WTC11 (cell line): ENCODE results near the gene EEA1. TPM values are rescaled to one million over a fixed set of nuclear protein-coding genes. Genes with fewer than 3 reads are reported as not detected.
A peak's percentile ranks its signal among the peaks of the same experiment; 100 is the strongest.

ENCODE experiments used
- ATAC-seq: fragments of 200-7000 bp; cut with Tn5 transposase; 2 replicates; pipeline ENCODE4 v1.10.0; 2021; ENCODE audit warnings: mild to moderate bottlenecking, moderate library complexity
- CTCF ChIA-PET: fragments of 300-600 bp; sonication (Branson Sonifier 250); formaldehyde crosslinking; loops from one replicate; lab custom pipeline; 2021; ENCODE audit warnings: antibody characterized with exemption; lab: Charles Lee
- POLR2A ChIA-PET: fragments of 350-600 bp; sonication (Branson Sonifier 250); formaldehyde crosslinking; loops from one replicate; lab custom pipeline; 2021; ENCODE audit warnings: antibody characterized with exemption; lab: Charles Lee
- DNase-seq: peaks from one replicate; pipeline ENCODE4 v3.0.0; 2021; ENCODE audit warnings: low spot score
- H3K27ac Mint-ChIP-seq: 2 replicates; pipeline ENCODE4 v1.8.0; 2021; ENCODE audit warnings: mixed read lengths
- H3K27me3 Mint-ChIP-seq: 2 replicates; pipeline ENCODE4 v1.8.0; 2021; ENCODE audit warnings: low read depth, mild to moderate bottlenecking, moderate library complexity, mixed read lengths
- H3K36me3 Mint-ChIP-seq: 2 replicates; pipeline ENCODE4 v1.8.0; 2021; ENCODE audit warnings: mixed read lengths
- H3K4me1 Mint-ChIP-seq: 2 replicates; pipeline ENCODE4 v1.8.0; 2022; ENCODE audit warnings: mixed read lengths
- H3K4me3 Mint-ChIP-seq: 2 replicates; pipeline ENCODE4 v1.8.0; 2021; ENCODE audit warnings: mild to moderate bottlenecking, moderate library complexity, mixed read lengths
- H3K9me3 Mint-ChIP-seq: 2 replicates; pipeline ENCODE4 v1.8.0; 2021; ENCODE audit warnings: mixed read lengths
- AFF4 ChIP-seq: sonication (generic); formaldehyde crosslinking; IDR thresholded peaks from 2 replicates; pipeline ENCODE4 v1.8.1; 2023; ENCODE audit warnings: mild to moderate bottlenecking, missing genetic modification reagents, borderline replicate concordance
- CBFB ChIP-seq: sonication (generic); formaldehyde crosslinking; IDR thresholded peaks from 2 replicates; pipeline ENCODE4 v1.8.1; 2022; ENCODE audit warnings: mild to moderate bottlenecking, low read depth, missing genetic modification reagents
- EMX1 ChIP-seq: fragments of 250-450 bp; sonication (Bioruptor Pico); IDR thresholded peaks from 2 replicates; pipeline ENCODE4 v1.8.0; 2021; ENCODE audit warnings: mild to moderate bottlenecking
- GABPB1 ChIP-seq: sonication (generic); formaldehyde crosslinking; IDR thresholded peaks from 2 replicates; pipeline ENCODE4 v1.8.1; 2023; ENCODE audit warnings: mild to moderate bottlenecking, missing genetic modification reagents
- IRF1 ChIP-seq: sonication (generic); formaldehyde crosslinking; IDR thresholded peaks from 2 replicates; pipeline ENCODE4 v1.8.0; 2023; ENCODE audit warnings: missing genetic modification reagents
- NFE2L1 ChIP-seq: sonication (generic); formaldehyde crosslinking; IDR thresholded peaks from 2 replicates; pipeline ENCODE4 v1.8.1; 2023; ENCODE audit warnings: missing genetic modification reagents
- NR1H2 ChIP-seq: sonication (generic); formaldehyde crosslinking; IDR thresholded peaks from 2 replicates; pipeline ENCODE4 v1.9.0; 2021; ENCODE audit warnings: mild to moderate bottlenecking, moderate library complexity, missing genetic modification reagents
- NR2C2 ChIP-seq: sonication (generic); formaldehyde crosslinking; IDR thresholded peaks from 2 replicates; pipeline ENCODE4 v1.8.0; 2022; ENCODE audit warnings: mild to moderate bottlenecking, missing genetic modification reagents
- OVOL2 ChIP-seq: fragments of 250-450 bp; sonication (Bioruptor Pico); IDR thresholded peaks from 2 replicates; pipeline ENCODE4 v1.9.0; 2021; ENCODE audit warnings: mild to moderate bottlenecking, borderline replicate concordance
- PREB ChIP-seq: sonication (generic); formaldehyde crosslinking; IDR thresholded peaks from 2 replicates; pipeline ENCODE4 v1.8.1; 2022; ENCODE audit warnings: mild to moderate bottlenecking, missing genetic modification reagents, moderate library complexity, borderline replicate concordance
- SMAD4 ChIP-seq: sonication (generic); formaldehyde crosslinking; IDR thresholded peaks from 2 replicates; pipeline ENCODE4 v1.8.0; 2022; ENCODE audit warnings: mild to moderate bottlenecking, missing genetic modification reagents
- TEAD1 ChIP-seq: sonication (generic); formaldehyde crosslinking; IDR thresholded peaks from 2 replicates; pipeline ENCODE4 v1.8.0; 2022; ENCODE audit warnings: mild to moderate bottlenecking, missing genetic modification reagents
- TEAD4 ChIP-seq: sonication (generic); formaldehyde crosslinking; IDR thresholded peaks from 2 replicates; pipeline ENCODE4 v1.8.0; 2022; ENCODE audit warnings: mild to moderate bottlenecking, missing genetic modification reagents
- USF1 ChIP-seq: sonication (generic); formaldehyde crosslinking; IDR thresholded peaks from 2 replicates; pipeline ENCODE4 v1.8.0; 2022; ENCODE audit warnings: mild to moderate bottlenecking, missing genetic modification reagents
- ZBTB21 ChIP-seq: sonication (generic); formaldehyde crosslinking; IDR thresholded peaks from 2 replicates; pipeline ENCODE4 v1.8.1; 2023; ENCODE audit warnings: mild to moderate bottlenecking, missing genetic modification reagents, borderline replicate concordance
- ZBTB43 ChIP-seq: sonication (generic); formaldehyde crosslinking; IDR thresholded peaks from 2 replicates; pipeline ENCODE4 v1.8.1; 2023; ENCODE audit warnings: mild to moderate bottlenecking, missing genetic modification reagents
- ZNF121 ChIP-seq: sonication (generic); formaldehyde crosslinking; IDR thresholded peaks from 2 replicates; pipeline ENCODE4 v1.8.0; 2023; ENCODE audit warnings: missing genetic modification reagents
- ZNF138 ChIP-seq: sonication (generic); formaldehyde crosslinking; conservative IDR thresholded peaks from 2 replicates; pipeline ENCODE4 v1.8.1; 2022; ENCODE audit warnings: mild to moderate bottlenecking, moderate library complexity, missing genetic modification reagents
- ZNF281 ChIP-seq: sonication (generic); formaldehyde crosslinking; IDR thresholded peaks from 2 replicates; pipeline ENCODE4 v1.8.0; 2023; ENCODE audit warnings: mild to moderate bottlenecking, missing genetic modification reagents
- ZNF423 ChIP-seq: fragments of 250-450 bp; sonication (Bioruptor Pico); IDR thresholded peaks from 2 replicates; pipeline ENCODE4 v2.1.2; 2022; ENCODE audit warnings: mild to moderate bottlenecking, moderate library complexity
- ZNF512 ChIP-seq: sonication (generic); formaldehyde crosslinking; IDR thresholded peaks from 2 replicates; pipeline ENCODE4 v1.8.1; 2022; ENCODE audit warnings: missing genetic modification reagents, borderline replicate concordance
- total RNA-seq: library from RNA; stranded (reverse); gene quantifications from 3 replicates; pipeline ENCODE4 v1.2.3, GENCODE V29; 2021

The EEA1 gene
- total RNA-seq, 1 experiment from 2014 or later = 20.3 TPM

GRCh38 chr12:92857818-92858217 is 71.3 kb downstream of the EEA1 start:
- Mint-ChIP-seq H3K27me3 (no peaks in the 10 kb centered on the region), H3K27ac (no peak overlapping the region; the same call in 1 of the 2 replicates), H3K4me3 (no peak overlapping the region), H3K4me1 (no peaks in the 10 kb centered on the region), H3K9me3 (no peaks in the 10 kb centered on the region), H3K36me3 (peaks cover 3% of the 10 kb centered on the region)
- ATAC-seq = no peak
- CTCF ChIA-PET = no interaction called here
- POLR2A ChIA-PET = no interaction called here
- no peak for DNase-seq
- TF ChIP-seq CBFB (CRISPR knock-in tag) (no peak), USF1 (CRISPR knock-in tag) (no peak), IRF1 (no peak), AFF4 (no peak), ZBTB21 (no peak), ZNF138 (CRISPR knock-in tag) (no peak), NFE2L1 (CRISPR knock-in tag) (no peak), ZNF121 (CRISPR knock-in tag) (no peak), PREB (CRISPR knock-in tag) (no peak), EMX1 (no peak)

GRCh38 chr12:92854344-92854743 is 74.8 kb downstream of the EEA1 start:
- H3K4me3 Mint-ChIP-seq = no peak overlapping the region
- TF ChIP-seq NR2C2 (CRISPR knock-in tag) (no peak), SMAD4 (no peak), GABPB1 (CRISPR knock-in tag) (peak; percentile 74), ZNF512 (CRISPR knock-in tag) (no peak)
- TF ChIP-seq, all 79 proteins: peak for 1
- peaks cover 11% of the 10 kb centered on the region for H3K36me3 Mint-ChIP-seq
- H3K27ac Mint-ChIP-seq = 0 out of 2 replicates have a peak overlapping the region, but pooled peaks have one; percentile 9
- ChIA-PET CTCF (no interaction called here), POLR2A (no interaction called here)
- no peak for DNase-seq
- no peaks in the 10 kb centered on the region for H3K27me3 Mint-ChIP-seq
- ATAC-seq = no peak
- 0 out of 2 replicates have a peak, but pooled peaks cover under 1% of the 10 kb centered on the region for H3K4me1 Mint-ChIP-seq
- no peaks in the 10 kb centered on the region for H3K9me3 Mint-ChIP-seq

GRCh38 chr12:92848740-92849139 is 80.4 kb downstream of the EEA1 start:
- CTCF ChIA-PET = interaction anchor here (1.2 to 1.3 kb wide), 2 partner anchors 21 to 139 kb away, joined by 3 to 4 read pairs; no protein-coding TSS in a partner anchor
- no peak for ATAC-seq
- H3K9me3 Mint-ChIP-seq = no peaks in the 10 kb centered on the region
- TF ChIP-seq NR1H2 (CRISPR knock-in tag) (no peak), TEAD4 (CRISPR knock-in tag) (no peak), TEAD1 (CRISPR knock-in tag) (no peak), ZNF423 (CRISPR knock-in tag) (no peak), ZNF281 (CRISPR knock-in tag) (no peak), ZBTB43 (CRISPR knock-in tag) (no peak), OVOL2 (no peak)

More at GRCh38 chr12:92848740-92849139, 80.4 kb downstream of the EEA1 start:
- Mint-ChIP-seq H3K27ac (no peak overlapping the region), H3K27me3 (no peaks in the 10 kb centered on the region), H3K36me3 (peaks cover 8% of the 10 kb centered on the region), H3K4me1 (0 out of 2 replicates have a peak, but pooled peaks cover 2% of the 10 kb centered on the region), H3K4me3 (no peak overlapping the region)
- no peak for DNase-seq
- POLR2A ChIA-PET = no interaction called here
